ENCODE measurements around the gene WSCD1.

Gene WSCD1

DNA sequence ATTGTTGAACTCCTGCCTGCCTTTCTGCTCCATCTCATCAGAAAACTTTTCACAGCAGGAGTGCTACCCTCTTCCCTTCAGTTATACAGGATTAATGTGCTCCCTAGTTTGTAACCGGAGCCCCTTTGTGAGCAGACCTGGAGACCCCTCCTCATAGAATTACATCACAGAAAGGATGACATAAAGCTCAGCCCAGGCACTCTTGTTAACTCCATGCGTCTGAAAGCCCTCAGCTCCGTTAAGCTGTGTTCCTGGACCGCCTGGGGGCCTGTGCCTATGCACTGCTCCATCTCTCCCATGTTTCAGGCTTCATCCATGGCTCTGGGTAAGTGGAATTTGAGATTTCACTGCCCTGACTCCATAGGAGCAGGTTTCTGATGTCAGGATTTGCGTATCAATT lies 7.6 kb downstream of the WSCD1 start:
- Histone ChIP-seq H3K4me3 (ENCODE audit: low read length) (no peak overlapping the region), H3K4me1 (ENCODE audit: control insufficient read depth, low read length) (no peaks in the 10 kb centered on the region), H3K36me3 (ENCODE audit: control insufficient read depth, low read length) (no peaks in the 10 kb centered on the region), H3F3A (ENCODE audit: control insufficient read depth, insufficient read depth) (no peaks in the 10 kb centered on the region), H4K20me1 (ENCODE audit: control insufficient read depth, insufficient read depth, low read depth, low read length) (no peaks in the 10 kb centered on the region), H3K9me2 (replicated peaks; ENCODE audit: control insufficient read depth, low read length) (no peaks in the 10 kb centered on the region), H3K27me3 (ENCODE audit: control insufficient read depth, low read length) (no peaks in the 10 kb centered on the region), H3K4me2 (ENCODE audit: low read length) (no peak overlapping the region), H3K27ac (ENCODE audit: low read depth, low read length) (no peak overlapping the region), H3K79me2 (ENCODE audit: control insufficient read depth, low read length) (no peaks in the 10 kb centered on the region), H3K9me3 (ENCODE audit: control insufficient read depth, insufficient read depth, low read length) (no peaks in the 10 kb centered on the region)
- no peak for TF ChIP-seq EZH2phosphoT487 (IDR thresholded peaks at IDR 0.05; ENCODE audit: borderline replicate concordance, low read length)
- TF ChIP-seq, protein P1, sequence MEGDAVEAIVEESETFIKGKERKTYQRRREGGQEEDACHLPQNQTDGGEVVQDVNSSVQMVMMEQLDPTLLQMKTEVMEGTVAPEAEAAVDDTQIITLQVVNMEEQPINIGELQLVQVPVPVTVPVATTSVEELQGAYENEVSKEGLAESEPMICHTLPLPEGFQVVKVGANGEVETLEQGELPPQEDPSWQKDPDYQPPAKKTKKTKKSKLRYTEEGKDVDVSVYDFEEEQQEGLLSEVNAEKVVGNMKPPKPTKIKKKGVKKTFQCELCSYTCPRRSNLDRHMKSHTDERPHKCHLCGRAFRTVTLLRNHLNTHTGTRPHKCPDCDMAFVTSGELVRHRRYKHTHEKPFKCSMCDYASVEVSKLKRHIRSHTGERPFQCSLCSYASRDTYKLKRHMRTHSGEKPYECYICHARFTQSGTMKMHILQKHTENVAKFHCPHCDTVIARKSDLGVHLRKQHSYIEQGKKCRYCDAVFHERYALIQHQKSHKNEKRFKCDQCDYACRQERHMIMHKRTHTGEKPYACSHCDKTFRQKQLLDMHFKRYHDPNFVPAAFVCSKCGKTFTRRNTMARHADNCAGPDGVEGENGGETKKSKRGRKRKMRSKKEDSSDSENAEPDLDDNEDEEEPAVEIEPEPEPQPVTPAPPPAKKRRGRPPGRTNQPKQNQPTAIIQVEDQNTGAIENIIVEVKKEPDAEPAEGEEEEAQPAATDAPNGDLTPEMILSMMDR (IDR thresholded peaks at IDR 0.05; ENCODE audit: low read depth, low read length, poor library complexity, severe bottlenecking), result no peak

DNA sequence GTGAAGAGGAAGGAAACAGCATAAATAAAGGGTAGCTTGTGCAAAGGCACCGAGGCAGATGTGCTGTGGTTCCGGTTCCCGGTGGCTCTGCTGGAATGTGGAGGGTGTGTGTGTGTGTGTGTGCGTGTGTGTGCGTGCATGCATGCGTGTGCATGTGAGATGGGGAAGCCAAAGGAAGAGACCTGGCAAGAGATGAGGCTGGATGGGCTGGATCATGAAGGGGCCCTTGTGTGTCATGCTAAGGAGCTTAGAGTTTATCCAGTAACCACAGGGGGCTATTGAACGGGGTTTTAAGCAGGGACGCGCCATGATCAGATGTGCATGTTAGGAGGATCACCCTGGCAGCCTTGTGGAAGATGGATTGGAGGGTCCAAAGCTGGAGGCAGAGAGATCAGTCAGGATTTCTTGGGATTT lies 8.3 kb downstream of the WSCD1 start:
- Histone ChIP-seq H3K4me1 (ENCODE audit: control insufficient read depth, low read length) (no peaks in the 10 kb centered on the region), H3K9me3 (ENCODE audit: control insufficient read depth, insufficient read depth, low read length) (no peaks in the 10 kb centered on the region), H3K36me3 (ENCODE audit: control insufficient read depth, low read length) (no peaks in the 10 kb centered on the region), H4K20me1 (ENCODE audit: control insufficient read depth, insufficient read depth, low read depth, low read length) (no peaks in the 10 kb centered on the region), H3K27ac (ENCODE audit: low read depth, low read length) (no peak overlapping the region), H3K9me2 (replicated peaks; ENCODE audit: control insufficient read depth, low read length) (no peaks in the 10 kb centered on the region), H3K4me3 (ENCODE audit: low read length) (no peak overlapping the region), H3F3A (ENCODE audit: control insufficient read depth, insufficient read depth) (no peaks in the 10 kb centered on the region), H3K4me2 (ENCODE audit: low read length) (no peak overlapping the region), H3K27me3 (ENCODE audit: control insufficient read depth, low read length) (no peaks in the 10 kb centered on the region), H3K79me2 (ENCODE audit: control insufficient read depth, low read length) (no peaks in the 10 kb centered on the region)
- TF ChIP-seq EZH2phosphoT487 (IDR thresholded peaks at IDR 0.05; ENCODE audit: borderline replicate concordance, low read length), result no peak
- TF ChIP-seq, protein P1 (IDR thresholded peaks at IDR 0.05; ENCODE audit: low read depth, low read length, poor library complexity, severe bottlenecking), result no peak

GRCh38 chr17:6079155-6079888 lies 9.1 kb downstream of the WSCD1 start:
- no peaks in the 10 kb centered on the region for H3K4me1 ChIP-seq (ENCODE audit: control insufficient read depth, low read length)
- TF ChIP-seq EZH2phosphoT487 (IDR thresholded peaks at IDR 0.05; ENCODE audit: borderline replicate concordance, low read length), result no peak
- TF ChIP-seq, protein P1 (IDR thresholded peaks at IDR 0.05; ENCODE audit: low read depth, low read length, poor library complexity, severe bottlenecking), result no peak

More at GRCh38 chr17:6079155-6079888, 9.1 kb downstream of the WSCD1 start:
- Histone ChIP-seq H3K79me2 (ENCODE audit: control insufficient read depth, low read length) (no peaks in the 10 kb centered on the region), H3K4me2 (ENCODE audit: low read length) (no peak overlapping the region), H3K27me3 (ENCODE audit: control insufficient read depth, low read length) (no peaks in the 10 kb centered on the region), H4K20me1 (ENCODE audit: control insufficient read depth, insufficient read depth, low read depth, low read length) (no peaks in the 10 kb centered on the region), H3K4me3 (ENCODE audit: low read length) (no peak overlapping the region), H3F3A (ENCODE audit: control insufficient read depth, insufficient read depth) (no peaks in the 10 kb centered on the region), H3K36me3 (ENCODE audit: control insufficient read depth, low read length) (no peaks in the 10 kb centered on the region), H3K9me2 (replicated peaks; ENCODE audit: control insufficient read depth, low read length) (no peaks in the 10 kb centered on the region), H3K27ac (ENCODE audit: low read depth, low read length) (no peak overlapping the region), H3K9me3 (ENCODE audit: control insufficient read depth, insufficient read depth, low read length) (no peaks in the 10 kb centered on the region)

Data from DOHH2 (cell line).